AG10803 (cell line): ENCODE measurements around the gene NAALADL2.

Experiments used
- DNase-seq: peaks from one replicate; pipeline ENCODE4 v3.0.0; 2010; ENCODE audit warnings: low read depth
- H3K4me3 ChIP-seq: 2 replicates; pipeline ENCODE4 v1.5.1; 2011; ENCODE audit warnings: mild to moderate bottlenecking, low read length, control low read depth
- CTCF ChIP-seq: conservative IDR thresholded peaks from 2 replicates; pipeline ENCODE4 v1.5.1; 2011; ENCODE audit warnings: mild to moderate bottlenecking, low read length, control low read depth, inconsistent platforms

Gene NAALADL2

DNA sequence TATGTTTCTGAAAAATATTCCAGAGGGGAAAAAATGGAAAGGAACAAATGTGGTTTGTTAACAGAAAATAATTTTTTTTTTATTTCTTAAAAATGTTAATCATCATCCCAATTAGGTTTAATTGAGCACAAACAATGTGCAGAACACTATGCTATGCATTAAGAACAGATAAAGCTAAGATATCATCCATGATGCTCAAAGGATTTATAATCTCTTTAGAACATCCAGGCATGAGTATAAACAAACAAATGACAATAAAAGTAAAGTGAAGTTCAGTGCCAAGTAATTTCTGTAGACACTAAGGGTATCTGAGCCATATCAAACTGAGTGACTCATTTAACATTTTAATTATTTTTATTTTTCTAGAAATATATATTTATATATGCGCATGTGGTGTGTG lies 732.2 kb downstream of the NAALADL2 start:
- no peak overlapping the region for H3K4me3 ChIP-seq
- no peak for TF ChIP-seq CTCF

DNA sequence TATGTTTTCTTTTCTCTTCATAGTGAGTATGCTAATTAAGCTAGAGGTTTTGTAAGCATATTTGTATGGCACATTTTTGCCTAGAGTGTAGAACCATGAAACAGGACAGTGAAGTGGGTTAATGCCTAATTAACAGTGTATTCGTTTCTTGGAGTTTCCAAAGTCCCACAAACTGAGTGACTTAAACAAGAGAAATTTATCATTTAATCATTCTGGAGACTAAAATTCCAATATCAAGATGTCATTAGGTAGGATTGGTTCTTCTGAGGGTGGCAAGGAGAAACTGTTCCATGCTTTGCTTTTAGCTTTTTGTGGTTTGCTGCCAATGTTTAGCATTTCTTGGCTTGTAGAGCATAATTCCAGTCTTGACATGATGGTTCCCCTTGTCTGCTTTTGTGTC lies 734.2 kb downstream of the NAALADL2 start:
- no peak for DNase-seq
- no peak for TF ChIP-seq CTCF
- H3K4me3 ChIP-seq: no peak overlapping the region

More for the DNA sequence above, 732.2 kb downstream of the NAALADL2 start:
- DNase-seq: no peak

GRCh38 chr3:175598740-175599139 lies 739.6 kb downstream of the NAALADL2 start:
- no peak overlapping the region for H3K4me3 ChIP-seq
- DNase-seq: no peak
- no peak for TF ChIP-seq CTCF

DNA sequence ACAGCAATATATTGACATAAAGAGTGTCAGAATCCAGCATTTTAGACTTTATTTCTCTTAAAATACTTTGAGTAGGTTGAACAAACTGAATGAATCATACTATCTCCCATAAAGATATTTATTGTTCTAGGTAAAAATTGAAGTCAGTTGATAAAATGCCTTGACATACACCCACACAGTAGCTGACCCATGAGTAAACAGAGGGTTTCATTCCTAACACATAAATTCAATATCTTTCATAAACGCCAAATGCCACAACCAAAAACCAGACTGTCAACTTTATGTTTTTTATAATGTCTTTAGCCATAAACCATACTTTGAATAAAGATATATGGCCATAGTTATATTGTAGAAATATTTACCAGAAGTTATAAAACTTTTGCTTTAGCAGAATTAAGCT lies 742.4 kb downstream of the NAALADL2 start:
- TF ChIP-seq CTCF: no peak
- no peak overlapping the region for H3K4me3 ChIP-seq
- DNase-seq: no peak

DNA sequence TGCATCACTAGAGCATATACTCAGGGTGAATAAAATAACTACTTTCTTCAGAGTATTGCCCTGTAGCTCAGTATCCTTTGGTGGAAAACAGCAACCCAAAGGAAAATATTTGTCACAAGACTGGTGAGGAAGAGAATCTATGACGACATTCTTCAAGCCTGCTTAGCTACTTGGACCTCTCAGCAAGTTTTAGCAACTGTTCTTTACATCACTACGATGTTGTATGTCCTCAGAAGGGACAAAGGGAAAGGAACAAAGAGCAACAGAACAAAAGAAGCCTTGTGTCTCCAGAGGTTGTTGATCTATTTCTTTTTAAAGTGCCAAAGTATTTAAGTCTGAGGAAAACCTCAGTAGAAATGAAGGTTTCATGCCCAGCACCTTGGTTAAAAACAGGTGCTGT lies 746.7 kb downstream of the NAALADL2 start:
- no peak for DNase-seq
- no peak overlapping the region for H3K4me3 ChIP-seq
- no peak for TF ChIP-seq CTCF

DNA sequence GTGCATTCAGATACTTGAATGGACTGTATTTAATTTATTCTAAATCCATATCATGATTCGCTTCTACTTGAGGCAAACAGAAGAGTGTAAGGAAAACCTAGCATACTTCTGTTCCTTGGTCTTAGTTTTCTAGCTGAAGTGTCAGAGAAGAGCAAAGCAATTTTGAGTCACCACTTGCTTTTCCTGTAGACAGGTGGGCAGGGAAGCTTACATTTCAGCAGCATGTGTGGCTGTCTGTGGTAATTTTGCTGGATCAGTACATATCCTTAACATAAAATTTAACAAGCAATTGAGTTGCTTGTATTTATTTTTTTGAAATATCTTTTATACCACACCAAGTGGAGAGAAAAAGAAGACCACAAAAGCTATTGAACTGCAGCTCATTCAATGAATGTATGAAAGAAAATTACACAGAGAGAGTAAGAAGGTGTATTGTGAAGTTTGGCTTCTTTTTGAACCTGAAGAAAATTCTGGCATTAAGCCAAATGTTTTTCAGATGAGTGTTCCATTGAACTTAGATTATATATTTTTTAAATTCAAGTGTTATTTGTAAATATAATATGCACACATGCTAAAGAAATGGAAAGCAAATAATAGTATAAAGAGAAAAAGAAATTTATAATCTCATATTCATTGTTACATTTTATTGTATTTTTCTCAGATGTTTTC lies 747.6 kb downstream of the NAALADL2 start:
- no peak for TF ChIP-seq CTCF
- DNase-seq: no peak
- H3K4me3 ChIP-seq: no peak overlapping the region

- DNase-seq: no peak
- TF ChIP-seq CTCF: no peak
- no peak overlapping the region for H3K4me3 ChIP-seq
Observed at GRCh38 chr3:175608356-175608755, 749.2 kb downstream of the NAALADL2 start.
